SK-N-SH (cell line): ENCODE data around the gene CATSPERD.

Experiments
- ELF1 ChIP-seq: IDR thresholded peaks from 2 replicates; pipeline ENCODE4 v1.4.0; 2012
- EP300 ChIP-seq, 2 experiments: IDR thresholded peaks; 2 replicates each; pipeline versions ENCODE4 v1.4.0 to v1.6.1; 2012; ENCODE audit warnings: borderline replicate concordance in 1 of 2, low read depth in 1 of 2, low read length in 1 of 2
- EZH2phosphoT487 ChIP-seq: fragments of 200-600 bp; sonication (generic); IDR thresholded peaks from 2 replicates; pipeline ENCODE4 v1.6.1; 2017; ENCODE audit warnings: low read depth, mixed run types, mild to moderate bottlenecking, antibody characterized with exemption, moderate library complexity, borderline replicate concordance
- GATA2 ChIP-seq: sonication (generic); formaldehyde crosslinking; IDR thresholded peaks from 2 replicates; pipeline ENCODE4 v1.5.0; 2020; ENCODE audit warnings: mild to moderate bottlenecking, missing genetic modification reagents
- JUND ChIP-seq: IDR thresholded peaks from 2 replicates; pipeline ENCODE4 v1.4.0; 2012
- MEF2A ChIP-seq: IDR thresholded peaks from 2 replicates; pipeline ENCODE4 v1.4.0; 2012; ENCODE audit warnings: low read depth, borderline replicate concordance
- PBX3 ChIP-seq: IDR thresholded peaks from 2 replicates; pipeline ENCODE4; 2012
- POLR2AphosphoS5 ChIP-seq: IDR thresholded peaks from 2 replicates; pipeline ENCODE4 v1.6.1; 2012; ENCODE audit warnings: low read depth, low read length
- RAD21 ChIP-seq: IDR thresholded peaks from 2 replicates; pipeline ENCODE4 v1.6.1; 2012; ENCODE audit warnings: mild to moderate bottlenecking, low read length
- TAF1 ChIP-seq: IDR thresholded peaks from 2 replicates; pipeline ENCODE4 v1.6.1; 2012; ENCODE audit warnings: low read depth, mild to moderate bottlenecking, low read length, moderate library complexity, borderline replicate concordance
- YY1 ChIP-seq: IDR thresholded peaks from 2 replicates; pipeline ENCODE4 v1.4.0; 2012; ENCODE audit warnings: low read depth, mild to moderate bottlenecking
- TF ChIP-seq, protein P1 (sequence below): fragments of 200-600 bp; sonication (generic); IDR thresholded peaks from 2 replicates; pipeline ENCODE4 v1.6.1; 2017; ENCODE audit warnings: antibody characterized with exemption, mild to moderate bottlenecking, moderate library complexity
- TF ChIP-seq, protein P2 (sequence below): IDR thresholded peaks from 2 replicates; pipeline ENCODE4 v1.4.0; 2012; ENCODE audit warnings: low read depth, borderline replicate concordance

DNA sequence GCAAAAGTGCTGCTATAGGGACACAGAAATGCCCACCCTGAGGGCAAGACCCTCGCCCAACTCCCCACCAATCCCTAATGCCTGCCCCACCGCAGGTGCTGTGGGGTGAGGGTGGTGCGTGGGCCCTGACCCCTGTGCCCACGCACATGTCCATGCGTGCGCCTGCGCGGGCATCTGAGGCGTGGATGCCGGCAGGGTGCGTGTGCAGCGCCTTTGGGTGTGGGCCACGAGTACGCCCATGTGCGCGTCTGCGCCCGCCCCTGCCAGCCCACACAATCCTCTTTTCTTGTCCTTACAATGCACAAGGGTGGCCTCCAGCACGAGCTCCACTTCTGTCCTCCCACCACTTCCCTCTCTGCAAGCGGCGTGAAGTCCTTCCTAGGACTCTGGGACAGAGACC is 104.7 kb downstream of the CATSPERD start:
- TF ChIP-seq POLR2AphosphoS5: no peak
- TF ChIP-seq, protein P1, sequence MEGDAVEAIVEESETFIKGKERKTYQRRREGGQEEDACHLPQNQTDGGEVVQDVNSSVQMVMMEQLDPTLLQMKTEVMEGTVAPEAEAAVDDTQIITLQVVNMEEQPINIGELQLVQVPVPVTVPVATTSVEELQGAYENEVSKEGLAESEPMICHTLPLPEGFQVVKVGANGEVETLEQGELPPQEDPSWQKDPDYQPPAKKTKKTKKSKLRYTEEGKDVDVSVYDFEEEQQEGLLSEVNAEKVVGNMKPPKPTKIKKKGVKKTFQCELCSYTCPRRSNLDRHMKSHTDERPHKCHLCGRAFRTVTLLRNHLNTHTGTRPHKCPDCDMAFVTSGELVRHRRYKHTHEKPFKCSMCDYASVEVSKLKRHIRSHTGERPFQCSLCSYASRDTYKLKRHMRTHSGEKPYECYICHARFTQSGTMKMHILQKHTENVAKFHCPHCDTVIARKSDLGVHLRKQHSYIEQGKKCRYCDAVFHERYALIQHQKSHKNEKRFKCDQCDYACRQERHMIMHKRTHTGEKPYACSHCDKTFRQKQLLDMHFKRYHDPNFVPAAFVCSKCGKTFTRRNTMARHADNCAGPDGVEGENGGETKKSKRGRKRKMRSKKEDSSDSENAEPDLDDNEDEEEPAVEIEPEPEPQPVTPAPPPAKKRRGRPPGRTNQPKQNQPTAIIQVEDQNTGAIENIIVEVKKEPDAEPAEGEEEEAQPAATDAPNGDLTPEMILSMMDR: no peak
- TF ChIP-seq PBX3: no peak
- TF ChIP-seq MEF2A: no peak
- no peak for TF ChIP-seq EP300 (IDR thresholded peaks at IDR 0.05; ENCODE audit: borderline replicate concordance in 1 of 2, low read depth in 1 of 2, low read length in 1 of 2)
- TF ChIP-seq YY1: no peak
- no peak for TF ChIP-seq TAF1
- TF ChIP-seq JUND: no peak
- no peak for TF ChIP-seq RAD21
- no peak for TF ChIP-seq ELF1
- TF ChIP-seq EZH2phosphoT487: no peak
- TF ChIP-seq GATA2 (CRISPR knock-in tag): no peak
- TF ChIP-seq, protein P2, sequence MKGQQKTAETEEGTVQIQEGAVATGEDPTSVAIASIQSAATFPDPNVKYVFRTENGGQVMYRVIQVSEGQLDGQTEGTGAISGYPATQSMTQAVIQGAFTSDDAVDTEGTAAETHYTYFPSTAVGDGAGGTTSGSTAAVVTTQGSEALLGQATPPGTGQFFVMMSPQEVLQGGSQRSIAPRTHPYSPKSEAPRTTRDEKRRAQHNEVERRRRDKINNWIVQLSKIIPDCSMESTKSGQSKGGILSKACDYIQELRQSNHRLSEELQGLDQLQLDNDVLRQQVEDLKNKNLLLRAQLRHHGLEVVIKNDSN: no peak
